GM19193 (cell line): ENCODE data around the gene BAIAP2.

Experiments used
- POLR2A ChIP-seq: IDR thresholded peaks from 4 replicates; pipeline ENCODE4 v1.6.1; 2011; ENCODE audit not compliant: insufficient read depth, insufficient read length; ENCODE audit errors: extremely low read depth

Gene BAIAP2

GRCh38 chr17:81124377-81124776 is 89.4 kb downstream of the BAIAP2 start:
- no peak for TF ChIP-seq POLR2A

- TF ChIP-seq POLR2A, result no peak
Observed at GRCh38 chr17:81125573-81126081, 90.7 kb downstream of the BAIAP2 start.

- TF ChIP-seq POLR2A, result no peak
Observed at GRCh38 chr17:81126281-81127132, 91.6 kb downstream of the BAIAP2 start.

DNA sequence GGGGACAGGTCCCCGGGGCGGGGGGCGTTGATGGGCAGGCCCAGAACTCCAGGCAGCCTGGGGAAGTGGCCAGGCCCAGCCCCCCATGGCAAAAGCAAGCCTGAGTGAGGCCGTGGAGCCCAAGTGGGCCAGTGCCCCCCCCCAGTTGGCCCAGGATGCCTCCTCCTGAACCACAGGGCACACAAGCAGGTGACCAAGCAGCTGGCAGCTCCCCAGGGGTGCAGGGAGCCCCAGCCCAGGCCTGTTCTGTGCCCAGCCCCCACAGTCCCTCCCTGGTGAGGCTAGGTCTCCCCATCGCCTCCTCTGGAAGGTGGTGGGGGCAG is 92.1 kb downstream of the BAIAP2 start:
- TF ChIP-seq POLR2A, result no peak

DNA sequence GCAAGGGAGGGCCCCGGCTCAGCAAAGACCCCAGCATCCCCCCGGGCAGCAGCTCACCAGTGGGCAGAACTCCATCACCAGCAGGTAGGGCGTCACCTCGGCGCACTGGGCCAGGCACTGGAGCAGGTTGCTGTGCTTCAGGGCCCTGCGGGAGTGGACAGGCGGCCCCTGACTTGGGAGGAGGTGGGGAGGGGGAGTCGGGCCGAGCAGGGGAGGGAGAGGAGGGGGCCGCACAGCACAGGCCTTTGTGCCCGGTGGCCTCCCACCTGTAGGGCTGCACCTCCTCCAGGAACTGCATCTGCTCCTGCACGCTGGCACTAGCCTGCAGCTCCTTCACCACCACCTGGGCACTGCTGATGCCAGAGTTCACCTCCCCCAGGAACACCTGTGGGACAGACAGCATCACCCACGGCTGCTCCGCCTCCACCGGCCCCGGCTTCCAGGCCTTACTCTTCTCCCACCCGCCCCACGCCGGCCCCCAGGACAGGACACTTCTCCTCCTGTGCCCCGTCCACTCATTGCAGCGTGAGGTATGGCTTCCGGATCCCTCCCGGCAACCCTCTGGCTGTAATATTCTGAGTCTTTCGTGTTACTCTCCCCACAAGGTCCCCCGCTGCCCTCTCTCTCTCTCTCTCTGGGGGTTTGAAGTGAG is 92.7 kb downstream of the BAIAP2 start:
- no peak for TF ChIP-seq POLR2A

- TF ChIP-seq POLR2A, result no peak
Observed at GRCh38 chr17:81128338-81128737, 93.4 kb downstream of the BAIAP2 start.

- no peak for TF ChIP-seq POLR2A
Observed at GRCh38 chr17:81128774-81129173, 93.8 kb downstream of the BAIAP2 start.

DNA sequence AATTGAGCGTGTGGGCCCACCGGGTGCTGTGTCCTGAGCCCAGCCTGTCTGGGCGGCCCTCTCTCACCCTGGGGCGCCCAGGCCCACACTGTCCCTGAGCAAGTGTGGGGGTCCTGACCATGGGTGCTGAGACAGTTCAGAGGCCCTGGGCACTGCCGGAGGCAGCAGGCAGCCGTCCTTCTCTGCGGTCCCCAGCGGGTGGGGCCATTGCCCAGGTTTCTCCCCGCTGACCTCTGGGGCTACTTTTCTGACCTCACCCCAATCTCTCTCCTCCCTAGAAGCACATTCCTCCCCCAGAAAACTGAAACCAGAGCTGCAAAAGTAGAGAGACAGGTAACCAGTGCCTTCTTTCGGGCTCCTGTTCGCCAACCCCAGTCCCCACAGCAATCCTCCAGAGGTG is 94.3 kb downstream of the BAIAP2 start:
- no peak for TF ChIP-seq POLR2A

DNA sequence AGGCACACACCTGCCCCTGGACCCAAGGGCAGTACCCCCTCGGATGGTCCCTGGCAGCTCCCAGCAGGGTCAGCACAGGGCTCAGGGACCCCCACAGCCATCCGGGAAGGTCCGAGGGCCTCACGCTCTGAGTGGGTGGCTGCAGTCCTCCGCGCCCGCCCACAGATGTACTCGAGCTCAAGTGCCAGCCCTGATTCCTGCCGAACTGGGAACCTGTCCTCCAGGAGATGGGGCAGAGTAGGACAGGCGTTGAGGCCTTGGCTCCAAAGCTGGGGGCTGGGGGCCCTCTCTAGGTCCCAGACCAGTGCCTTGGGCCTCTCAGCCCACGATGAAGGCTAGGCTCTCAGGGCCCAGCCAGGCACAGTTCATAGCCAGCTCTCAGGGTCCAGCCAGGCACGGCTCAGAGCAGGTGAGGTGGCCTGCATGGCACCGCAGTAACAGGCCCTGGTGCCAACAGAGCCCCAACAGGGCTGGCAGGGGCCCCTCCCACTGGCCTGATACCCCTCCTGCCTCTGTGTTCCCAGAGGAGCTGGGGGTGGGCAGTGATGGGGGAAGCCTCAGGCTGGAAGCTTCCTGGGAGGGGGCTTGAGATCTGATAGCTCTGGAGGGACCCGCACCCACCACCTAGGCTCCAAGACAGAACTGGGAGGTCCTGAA is 94.9 kb downstream of the BAIAP2 start:
- TF ChIP-seq POLR2A, result no peak

GRCh38 chr17:81130385-81131361 is 95.7 kb downstream of the BAIAP2 start:
- TF ChIP-seq POLR2A, result no peak

DNA sequence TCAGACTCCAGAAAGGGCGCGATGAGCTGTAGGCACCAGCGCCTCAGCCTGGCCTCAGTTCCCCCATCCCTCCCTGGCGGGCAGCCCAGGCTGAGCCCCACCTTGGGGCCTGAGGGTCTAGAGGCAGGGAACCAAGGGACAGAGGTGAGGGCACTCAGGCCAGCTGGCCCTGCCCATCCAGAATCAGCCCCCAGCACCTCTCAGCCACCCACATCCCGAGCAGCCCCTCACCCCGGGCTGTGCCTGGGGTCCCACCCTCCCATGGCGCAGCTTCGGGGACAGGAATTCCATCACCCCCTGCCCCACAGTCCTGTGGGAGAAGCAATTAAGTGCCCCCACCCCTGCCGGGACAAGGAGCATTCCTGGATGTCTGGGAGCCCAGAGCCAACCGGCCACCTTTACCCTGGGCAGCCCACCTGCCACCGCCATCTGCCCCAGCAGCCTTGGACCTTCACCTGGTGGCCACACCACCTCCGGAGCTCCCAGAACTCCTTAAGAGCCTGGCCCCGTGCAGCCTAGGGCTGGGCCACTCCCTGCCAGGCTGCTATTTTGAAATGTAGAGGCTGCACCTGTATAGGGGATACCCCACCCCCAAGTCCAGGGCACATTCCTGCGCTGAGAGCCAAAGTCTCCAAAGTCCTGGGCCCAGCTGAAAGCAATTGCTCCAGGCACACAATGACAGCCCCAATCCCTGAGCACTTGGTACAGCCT is 96.7 kb downstream of the BAIAP2 start:
- no peak for TF ChIP-seq POLR2A

DNA sequence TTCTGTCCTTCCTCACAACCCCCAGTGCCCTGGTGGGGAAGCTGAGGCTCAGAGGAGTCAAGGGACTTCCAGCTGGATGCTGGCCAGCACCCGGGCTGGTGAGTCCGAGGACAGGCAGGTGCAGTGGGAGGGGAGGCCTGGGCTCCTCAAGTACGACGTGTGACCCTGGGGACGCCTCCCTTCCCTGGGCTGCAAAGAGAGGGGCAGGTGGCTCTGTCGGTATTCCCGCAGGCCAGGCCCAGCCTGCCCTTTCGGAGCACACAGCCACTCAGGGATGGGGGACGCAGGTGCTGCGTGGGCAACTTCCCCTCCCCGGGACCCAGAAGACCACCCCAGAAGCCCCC is 97.2 kb downstream of the BAIAP2 start:
- no peak for TF ChIP-seq POLR2A

DNA sequence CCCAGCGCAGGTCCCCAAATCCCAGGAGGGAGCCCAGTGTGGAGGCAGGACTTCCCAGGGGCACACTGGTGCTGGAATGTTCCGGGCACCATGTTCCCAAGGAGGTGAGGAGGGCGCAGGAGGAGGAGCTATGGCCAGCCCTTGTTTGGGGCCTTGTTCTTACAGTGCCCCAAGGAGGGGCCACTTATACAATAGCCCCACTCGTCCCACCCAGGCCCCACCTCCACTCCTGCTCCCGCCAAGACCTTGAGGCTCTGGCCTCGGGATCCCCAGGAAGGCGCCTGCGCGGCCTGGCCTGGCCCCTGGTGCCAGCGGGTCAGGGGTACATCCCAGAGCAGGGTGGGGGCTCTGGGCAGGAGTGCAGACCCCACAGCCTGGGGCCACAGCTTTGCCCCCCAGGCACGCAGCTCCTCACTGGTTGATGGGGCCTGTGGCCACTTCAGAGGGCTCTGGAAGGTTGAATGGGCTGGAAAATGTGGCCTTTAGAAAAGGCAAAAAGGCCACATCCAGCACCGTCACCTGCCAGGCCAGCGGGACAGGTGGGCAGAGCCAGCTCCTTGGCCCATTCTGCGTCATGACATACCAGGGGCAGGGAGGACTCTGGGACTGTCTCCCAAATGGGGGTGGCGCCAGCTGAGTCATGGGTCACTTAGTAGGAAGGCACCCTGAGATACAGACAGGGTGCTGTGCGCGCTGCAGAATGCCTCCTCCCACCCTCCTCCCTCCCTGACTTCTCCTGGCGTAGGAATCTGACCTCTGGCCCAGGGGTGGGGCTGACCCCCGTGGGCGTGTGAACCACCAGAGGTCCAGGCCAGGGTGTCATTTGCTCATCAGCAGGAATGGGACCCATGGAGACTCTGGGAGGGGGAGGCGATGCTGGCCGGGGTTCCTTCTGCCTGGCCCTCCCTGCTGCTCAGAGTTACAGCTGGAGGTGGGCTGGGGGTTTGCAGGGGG is 98.1 kb downstream of the BAIAP2 start:
- no peak for TF ChIP-seq POLR2A

- TF ChIP-seq POLR2A, result no peak
Observed at GRCh38 chr17:81134064-81134781, 99.3 kb downstream of the BAIAP2 start.
